NCI-H524 (cell line): ENCODE data around the gene SYT9.
A peak's percentile ranks its signal among the peaks of the same experiment; 100 is the strongest.

Experiments used
- DNase-seq, 2 experiments: peaks; one replicate each; lab custom pipeline; 2025; lab: John Stamatoyannopoulos, UW

SYT9 gene

DNA sequence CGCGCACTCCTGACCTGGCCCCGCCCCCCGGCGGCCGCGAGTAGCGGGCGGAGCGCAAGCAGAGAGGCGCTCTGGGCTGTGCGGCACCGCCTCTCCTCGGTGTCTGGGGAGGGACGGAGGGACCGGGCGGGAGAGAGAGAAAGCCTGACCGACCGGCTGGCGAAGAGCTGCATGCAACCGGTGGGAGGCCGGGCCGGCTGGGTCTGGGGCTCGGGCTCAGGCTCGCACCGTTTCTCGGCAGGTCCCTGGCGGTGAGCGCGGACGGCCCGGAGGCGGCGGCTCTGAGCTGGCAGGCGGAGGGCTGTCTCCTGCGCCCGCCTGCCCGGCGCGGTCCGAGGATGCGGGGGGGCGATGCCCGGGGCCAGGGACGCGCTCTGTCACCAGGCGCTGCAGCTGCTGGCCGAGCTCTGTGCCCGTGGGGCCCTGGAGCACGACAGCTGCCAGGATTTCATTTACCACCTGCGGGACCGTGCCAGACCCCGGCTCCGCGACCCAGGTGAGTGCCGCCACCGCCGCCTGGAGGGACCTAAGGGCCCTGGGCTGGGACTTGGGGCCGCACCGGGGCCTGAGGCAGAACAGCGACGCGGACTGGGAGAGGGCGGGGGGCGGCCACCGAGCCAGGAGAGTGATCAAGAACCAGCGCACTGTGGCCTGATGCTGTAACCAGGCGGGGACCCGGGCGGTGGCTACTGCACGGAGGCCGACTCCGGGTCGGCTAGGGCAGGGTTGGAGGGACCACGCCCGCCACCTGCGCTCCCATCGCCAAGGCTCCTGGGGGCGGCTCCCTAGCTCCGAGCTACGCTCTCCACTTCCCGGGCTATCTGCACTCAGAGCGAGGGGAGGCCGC lies at the start of gene SYT9:
Gene SYT9, plus strand, starts transcription at position 69 of the 847 bp plus-strand sequence. Its CDS starts 283 bp downstream, at position 352.
- peak; percentile 4 to 50 for DNase-seq

DNA sequence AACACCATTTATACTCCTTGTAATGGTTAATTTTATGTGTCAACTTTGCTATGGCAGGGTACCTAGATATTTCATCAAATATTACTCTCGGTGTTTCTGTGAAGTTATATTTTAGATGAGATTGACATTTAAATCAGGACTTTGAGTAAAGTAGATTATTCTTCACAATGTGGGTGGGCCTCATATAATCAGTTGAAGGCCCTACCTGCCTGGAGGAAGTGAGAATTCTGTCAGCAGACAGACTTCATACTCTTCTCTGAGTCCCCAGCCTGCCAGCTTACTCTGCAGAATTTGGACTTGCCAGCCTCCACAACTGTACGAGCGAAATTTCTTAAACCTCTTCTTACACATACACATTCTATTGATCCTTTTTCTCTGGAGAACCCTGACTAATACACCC lies 49.3 kb upstream of the SYT9 start:
- no peak for DNase-seq

- DNase-seq = no peak
Measured at GRCh38 chr11:7204778-7205177, 46.9 kb upstream of the SYT9 start.

DNA sequence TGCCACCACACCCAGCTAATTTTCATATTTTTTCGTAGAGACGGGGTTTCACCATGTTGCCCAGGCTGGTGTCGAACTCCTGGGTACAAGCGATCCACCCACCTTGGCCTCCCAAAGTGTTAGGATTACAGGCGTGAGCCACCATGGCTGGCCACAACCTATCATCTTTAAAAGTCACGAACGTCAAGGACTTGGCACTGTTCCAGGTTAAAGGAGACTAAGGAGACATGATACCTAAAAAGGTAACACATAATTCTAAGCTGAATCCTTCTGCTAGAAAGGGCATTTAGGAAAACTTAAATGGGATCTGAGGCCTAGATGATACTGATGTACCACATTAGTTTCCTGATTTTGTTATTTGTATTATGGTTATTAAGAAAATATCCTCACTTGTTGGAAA lies 43.3 kb upstream of the SYT9 start:
- no peak for DNase-seq

DNA sequence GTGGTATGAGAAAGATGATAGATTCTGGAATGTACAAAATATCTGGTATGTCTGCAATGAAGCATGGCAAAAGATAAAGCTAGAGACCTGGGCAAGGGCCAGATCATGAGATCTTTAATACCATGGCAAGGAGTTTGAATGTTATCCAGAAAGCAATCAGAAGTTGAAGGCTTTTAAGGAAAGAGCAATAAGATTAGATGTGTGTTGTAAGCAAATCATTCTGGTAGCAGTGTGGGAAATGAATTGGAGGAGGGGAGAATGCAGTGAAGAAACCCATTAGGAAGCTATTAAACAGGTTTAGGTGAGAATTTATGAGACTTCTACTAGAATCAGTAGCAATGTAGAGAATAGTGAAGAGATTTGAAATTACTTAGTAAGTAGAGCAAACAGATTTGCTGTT lies 32.2 kb upstream of the SYT9 start:
- no peak for DNase-seq

DNA sequence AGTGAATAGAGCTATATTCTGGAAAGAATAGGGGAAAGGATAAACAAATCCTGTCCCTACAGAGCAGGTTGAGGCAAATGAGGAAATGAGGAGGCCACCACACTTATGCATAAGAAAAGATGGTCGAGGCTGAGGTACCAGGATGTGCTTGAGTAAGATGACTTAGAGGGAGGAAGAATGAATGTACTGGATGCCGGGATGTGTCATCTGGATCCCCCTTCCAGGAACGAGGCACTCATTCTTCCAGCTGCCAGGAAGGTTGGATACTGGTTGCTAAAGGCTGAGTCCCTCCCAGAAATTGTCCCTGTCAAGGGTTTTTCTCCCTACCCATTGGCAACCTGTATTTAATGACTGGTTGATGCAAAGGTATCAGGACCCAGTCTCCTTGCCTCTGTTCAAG lies 31.1 kb upstream of the SYT9 start:
- DNase-seq = no peak

GRCh38 chr11:7222619-7223018 lies 29.1 kb upstream of the SYT9 start:
- peak in 1 of 2 experiments; percentile 65 for DNase-seq

GRCh38 chr11:7239877-7240276 lies 11.8 kb upstream of the SYT9 start:
- no peak for DNase-seq

- DNase-seq = no peak
Measured at GRCh38 chr11:7245341-7245740, 6.4 kb upstream of the SYT9 start.

DNA sequence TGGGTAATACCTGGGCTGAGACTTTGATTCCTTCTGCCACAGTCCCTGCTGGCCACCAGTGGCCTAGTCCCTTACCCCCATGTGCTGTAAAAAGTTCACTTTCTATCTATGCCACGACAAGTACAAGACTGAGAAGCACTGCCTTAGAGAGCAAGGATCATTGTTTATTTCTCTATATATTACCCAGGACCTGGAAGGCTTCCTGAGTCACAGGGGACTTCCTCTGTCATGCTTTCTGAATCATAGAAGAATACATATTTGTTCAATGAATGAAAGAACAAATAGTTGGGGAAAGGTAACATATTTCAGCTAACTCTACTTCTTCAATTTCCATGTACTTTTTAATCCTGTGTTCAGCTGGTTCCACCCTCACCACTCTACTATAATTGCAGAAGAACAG lies 5.5 kb upstream of the SYT9 start:
- no peak for DNase-seq

GRCh38 chr11:7250166-7250565 lies 1.5 kb upstream of the SYT9 start:
- DNase-seq = no peak

- no peak for DNase-seq
Measured at GRCh38 chr11:7251487-7251835, 243 bp upstream of the SYT9 start.

DNA sequence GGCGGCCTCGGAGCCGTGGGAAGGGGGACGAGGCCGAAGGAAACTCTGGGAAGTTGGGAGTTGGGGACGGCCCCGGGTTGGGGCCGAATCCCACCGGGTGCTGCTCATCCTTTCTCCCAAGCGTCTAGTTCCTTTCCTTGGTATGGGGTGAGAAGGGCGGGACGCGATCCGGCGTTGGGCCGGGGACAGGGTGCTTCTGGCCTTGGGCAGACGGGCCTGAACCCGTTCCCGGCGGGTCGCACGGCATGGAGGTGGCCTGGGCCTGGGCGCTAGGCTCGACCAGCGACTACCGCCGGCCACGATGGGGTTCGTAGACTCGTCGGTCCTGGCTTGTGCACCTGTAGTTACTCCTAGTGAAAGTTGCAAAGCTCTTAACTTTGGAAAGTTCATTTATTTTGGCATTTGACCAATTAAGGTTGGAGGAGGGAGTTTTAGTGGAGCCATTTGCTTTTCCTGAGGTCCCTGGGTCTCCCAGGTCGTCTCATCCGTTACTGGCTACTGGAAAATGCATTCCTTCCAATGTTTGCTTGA lies 1.0 kb downstream of the SYT9 start:
- no peak for DNase-seq

GRCh38 chr11:7253800-7254199 lies 2.1 kb downstream of the SYT9 start:
- DNase-seq = no peak

- DNase-seq = no peak
Measured at GRCh38 chr11:7254731-7255291, 3.1 kb downstream of the SYT9 start.

DNA sequence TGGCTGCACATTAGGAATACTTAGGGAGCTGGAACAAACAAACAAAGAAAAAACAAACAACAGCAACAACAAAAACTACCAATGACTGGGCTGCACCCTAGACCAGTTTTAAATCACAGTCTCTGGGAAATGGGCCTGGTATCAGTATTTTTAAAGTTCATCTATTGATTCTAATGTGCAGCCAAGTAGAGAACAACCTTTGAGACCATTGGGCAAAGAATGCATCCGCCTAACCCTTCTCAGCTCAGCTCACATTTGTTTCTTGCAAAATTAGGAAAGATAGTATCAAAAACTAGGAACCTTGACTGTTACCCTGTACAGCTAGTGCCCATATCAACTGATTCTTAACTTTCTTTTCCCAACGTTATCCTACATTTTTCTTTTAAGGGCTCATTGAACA lies 5.2 kb downstream of the SYT9 start:
- DNase-seq = no peak

DNA sequence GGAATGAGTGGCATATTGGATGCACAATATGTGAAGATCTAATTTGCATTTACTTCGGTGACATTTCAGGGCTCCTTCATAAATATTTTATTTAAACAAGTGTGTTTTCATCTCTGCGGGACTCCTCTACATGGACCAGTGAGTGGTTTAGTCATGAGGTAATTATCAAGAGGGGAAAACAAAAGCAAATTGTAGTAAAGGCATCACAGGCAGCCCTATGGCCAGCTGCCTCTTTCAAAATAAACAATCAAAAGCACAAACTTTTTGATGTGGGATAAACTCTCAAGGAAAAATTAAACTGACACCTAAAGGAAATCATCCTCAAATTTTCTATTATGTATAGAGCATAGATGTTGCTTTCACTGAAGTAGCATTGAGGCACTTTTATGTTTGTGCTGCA lies 6.0 kb downstream of the SYT9 start:
- DNase-seq = no peak

GRCh38 chr11:7261578-7261977 lies 9.9 kb downstream of the SYT9 start:
- no peak for DNase-seq

DNA sequence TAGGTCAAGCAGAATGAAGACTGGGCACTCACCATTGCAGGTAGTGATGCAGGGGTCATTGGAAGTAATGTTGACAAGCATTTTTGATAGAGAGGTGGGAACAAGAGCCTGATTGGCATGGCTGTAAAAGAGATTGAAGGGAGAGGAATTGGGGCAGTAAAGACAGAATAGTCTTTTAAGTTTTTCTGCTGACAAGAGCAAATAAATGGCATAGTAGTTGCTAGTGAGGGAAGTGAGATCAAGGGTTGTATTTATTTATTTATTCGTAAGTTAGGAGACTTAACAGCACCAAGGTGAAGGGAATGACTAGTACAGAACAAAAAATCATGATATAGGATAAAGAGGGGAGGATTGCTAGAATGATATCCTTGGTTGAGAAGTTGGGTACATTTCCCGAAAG lies 11.0 kb downstream of the SYT9 start:
- DNase-seq = no peak

- DNase-seq = no peak
Measured at GRCh38 chr11:7263842-7264241, 12.1 kb downstream of the SYT9 start.

DNA sequence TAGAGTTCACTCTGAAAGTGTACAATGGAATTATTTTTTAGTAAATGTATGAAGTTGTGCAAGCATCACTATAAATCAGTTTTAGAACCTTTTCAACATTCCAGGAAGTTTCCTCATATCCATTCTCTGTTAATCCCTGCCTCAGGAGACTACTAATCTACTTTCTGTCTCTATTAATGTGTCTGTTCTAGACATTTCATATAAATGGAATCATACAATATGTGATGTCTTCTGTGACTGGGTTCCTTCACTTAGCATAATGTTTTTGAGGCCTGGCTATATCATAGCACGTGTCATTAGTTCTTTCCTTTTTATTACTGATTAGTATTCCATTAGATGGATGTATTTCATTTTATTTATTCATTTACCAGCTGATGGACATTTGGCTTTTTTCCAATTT lies 17.1 kb downstream of the SYT9 start:
- DNase-seq = no peak

GRCh38 chr11:7270233-7270865 lies 18.6 kb downstream of the SYT9 start:
- DNase-seq = no peak

GRCh38 chr11:7272373-7272772 lies 20.7 kb downstream of the SYT9 start:
- DNase-seq = no peak
